ENCODE results near the gene RNF31. TPM values are rescaled to one million over a fixed set of nuclear protein-coding genes. Genes with fewer than 3 reads are reported as not detected.
A peak's percentile ranks its signal among the peaks of the same experiment; 100 is the strongest.

Gene RNF31
- polyA plus RNA-seq, 1 donor, result 39.1 TPM

DNA sequence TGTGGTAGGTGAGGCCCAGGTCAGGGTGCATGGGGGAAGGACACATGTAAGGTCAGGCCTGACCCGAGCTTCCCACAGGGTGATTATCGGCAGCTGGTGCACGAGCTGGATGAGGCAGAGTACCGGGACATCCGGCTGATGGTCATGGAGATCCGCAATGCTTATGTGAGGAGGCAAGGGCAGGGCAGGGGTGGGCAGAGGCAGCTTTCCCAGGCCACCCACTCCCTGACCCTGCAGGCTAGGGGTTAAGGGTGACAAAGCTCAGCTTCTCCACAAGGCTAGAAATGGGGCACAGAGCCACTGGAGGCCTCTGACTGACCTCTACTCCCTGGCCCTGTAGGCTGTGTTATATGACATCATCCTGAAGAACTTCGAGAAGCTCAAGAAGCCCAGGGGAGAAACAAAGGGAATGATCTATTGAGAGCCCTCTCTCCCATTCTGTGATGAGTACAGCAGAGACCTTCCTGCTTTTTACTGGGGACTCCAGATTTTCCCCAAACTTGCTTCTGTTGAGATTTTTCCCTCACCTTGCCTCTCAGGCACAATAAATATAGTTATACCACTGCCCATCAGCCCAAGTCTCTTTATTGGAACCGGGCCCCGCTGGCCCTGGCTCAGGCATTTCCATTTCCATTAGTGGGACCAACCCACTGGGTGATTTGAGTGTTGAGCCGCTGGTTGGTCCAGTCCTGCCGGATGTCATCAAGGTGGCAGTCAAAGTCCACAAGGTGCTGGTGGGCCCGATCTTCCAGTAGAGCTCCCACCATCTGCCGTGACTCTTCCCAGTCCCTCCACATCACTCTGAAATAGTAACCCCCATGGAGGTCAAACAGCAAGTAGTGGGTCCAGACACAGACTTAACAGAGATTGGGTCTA is 8.7 kb upstream of the RNF31 start:
- no peak for DNase-seq
- no peaks in the 10 kb centered on the region for H3K27me3 ChIP-seq (ENCODE audit: control insufficient read depth, insufficient read depth, low read length)
- peaks cover 32% of the 10 kb centered on the region for H3K36me3 ChIP-seq (ENCODE audit: control insufficient read depth, insufficient read depth, low read length)
- no peak overlapping the region for H3K27ac ChIP-seq (ENCODE audit: low read length)
- WGBS (ENCODE audit: insufficient coverage, low lambda C conversion rate), result no CpG with 5 or more reads among the region's 13 CpGs
- H3K4me3 ChIP-seq (ENCODE audit: low read length), result no peak overlapping the region
- H3K4me1 ChIP-seq (ENCODE audit: control insufficient read depth, insufficient read depth, low read length), result peaks cover 48% of the 10 kb centered on the region
- no peaks in the 10 kb centered on the region for H3K9me3 ChIP-seq (ENCODE audit: control insufficient read depth, low read depth, low read length)

DNA sequence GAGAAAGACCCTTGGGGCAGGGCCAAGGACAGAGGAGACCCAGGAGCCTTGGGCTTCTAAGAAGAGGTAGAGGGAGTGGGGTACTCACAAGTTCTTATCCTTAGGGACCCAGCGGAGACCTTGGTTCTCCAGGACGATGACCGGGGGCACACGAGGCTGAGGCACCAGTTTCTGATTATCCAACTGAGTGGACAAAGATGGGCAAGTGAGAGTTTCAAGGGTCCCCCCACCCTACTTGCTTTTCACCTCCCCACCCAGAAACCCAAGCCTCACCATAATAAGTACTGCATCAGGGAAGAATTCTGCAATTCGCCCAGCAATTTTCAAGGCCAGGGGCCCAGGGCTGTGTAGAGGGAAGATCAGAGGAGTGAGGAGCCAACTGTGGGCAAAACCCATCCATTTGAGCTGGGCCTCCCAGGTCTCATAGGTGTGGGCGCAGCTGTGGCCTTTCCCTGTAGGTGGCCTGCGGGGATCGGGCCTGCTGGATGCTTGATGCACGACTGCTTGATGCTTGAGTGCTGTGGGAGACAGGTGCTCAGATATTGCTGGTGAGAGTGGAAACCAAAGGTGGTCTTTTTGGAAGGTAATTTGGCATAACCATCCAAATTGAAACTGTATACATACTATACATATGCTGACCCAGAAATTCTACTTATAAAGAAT is 7.9 kb upstream of the RNF31 start:
- Histone ChIP-seq H3K9me3 (ENCODE audit: control insufficient read depth, low read depth, low read length) (no peaks in the 10 kb centered on the region), H3K27ac (ENCODE audit: low read length) (no peak overlapping the region), H3K36me3 (ENCODE audit: control insufficient read depth, insufficient read depth, low read length) (peaks cover 38% of the 10 kb centered on the region), H3K27me3 (ENCODE audit: control insufficient read depth, insufficient read depth, low read length) (no peaks in the 10 kb centered on the region), H3K4me1 (ENCODE audit: control insufficient read depth, insufficient read depth, low read length) (peaks cover 52% of the 10 kb centered on the region), H3K4me3 (ENCODE audit: low read length) (no peak overlapping the region)
- DNase-seq, result no peak
- WGBS (ENCODE audit: insufficient coverage, low lambda C conversion rate), result no CpG with 5 or more reads among the region's 9 CpGs

- WGBS (ENCODE audit: insufficient coverage, low lambda C conversion rate), result no CpG with 5 or more reads among the region's 65 CpGs
- peaks cover 62% of the 10 kb centered on the region for H3K4me1 ChIP-seq (ENCODE audit: control insufficient read depth, insufficient read depth, low read length)
Observed at GRCh38 chr14:24141097-24141880, 6.0 kb upstream of the RNF31 start, which contains the start of gene EMC9. Gene EMC9, minus strand, starts transcription at chr14:24141591. Its CDS starts 287 bp downstream, at chr14:24141304.

DNA sequence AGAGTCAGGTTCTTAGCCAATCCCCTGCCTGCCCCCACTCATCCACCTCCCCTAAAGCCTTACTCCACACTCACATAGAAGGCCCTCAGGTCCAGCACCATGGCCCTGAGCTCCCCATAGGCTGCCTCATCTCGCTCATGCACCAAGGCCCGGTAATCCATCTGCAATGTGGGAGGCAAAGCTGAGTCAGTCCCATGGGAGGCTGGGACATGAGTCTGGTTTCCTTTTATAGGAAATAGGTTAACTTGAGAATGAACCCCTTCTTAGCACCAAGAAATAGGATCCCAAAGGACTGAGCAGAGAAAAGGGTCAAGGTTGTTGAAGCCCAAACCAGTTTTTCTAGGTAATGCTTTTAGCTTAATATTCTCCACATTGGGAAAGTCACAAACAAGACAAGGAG is 3.8 kb upstream of the RNF31 start:
- H3K27ac ChIP-seq (ENCODE audit: low read length), result no peak overlapping the region
- peaks cover 52% of the 10 kb centered on the region for H3K4me1 ChIP-seq (ENCODE audit: control insufficient read depth, insufficient read depth, low read length)

More at GRCh38 chr14:24141097-24141880, 6.0 kb upstream of the RNF31 start, which contains the start of gene EMC9:
- H3K9me3 ChIP-seq (ENCODE audit: control insufficient read depth, low read depth, low read length), result no peaks in the 10 kb centered on the region
- H3K36me3 ChIP-seq (ENCODE audit: control insufficient read depth, insufficient read depth, low read length), result peaks cover 40% of the 10 kb centered on the region
- DNase-seq, result peak; percentile 99 to 100
- H3K27me3 ChIP-seq (ENCODE audit: control insufficient read depth, insufficient read depth, low read length), result no peaks in the 10 kb centered on the region
- H3K27ac ChIP-seq (ENCODE audit: low read length), result peak within 1 kb of the TSS; percentile 95
- H3K4me3 ChIP-seq (ENCODE audit: low read length), result peak within 1 kb of the TSS; percentile 91

DNA sequence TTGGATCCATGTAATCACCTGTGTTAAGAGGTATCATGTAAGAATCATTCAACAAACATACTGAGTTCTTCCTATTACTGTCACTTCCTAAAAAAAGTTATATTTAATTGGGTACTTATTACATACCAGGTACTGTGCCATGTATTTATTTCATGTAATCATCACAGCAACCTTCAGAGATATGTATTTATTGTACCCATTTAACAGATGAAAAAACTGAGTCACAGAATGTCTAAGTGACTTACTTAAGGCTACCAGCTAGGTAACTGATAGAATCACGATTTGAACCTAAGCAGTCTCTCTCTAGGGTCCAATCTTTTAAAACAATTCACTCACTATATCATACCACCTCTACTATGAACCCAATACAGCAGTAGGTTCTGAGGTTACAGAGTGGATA is 2.8 kb upstream of the RNF31 start:
- no CpG with 5 or more reads among the region's 1 CpG for WGBS (ENCODE audit: insufficient coverage, low lambda C conversion rate)

More for the DNA sequence above, 3.8 kb upstream of the RNF31 start:
- H3K4me3 ChIP-seq (ENCODE audit: low read length), result no peak overlapping the region
- H3K36me3 ChIP-seq (ENCODE audit: control insufficient read depth, insufficient read depth, low read length), result peaks cover 28% of the 10 kb centered on the region
- DNase-seq, result no peak
- H3K9me3 ChIP-seq (ENCODE audit: control insufficient read depth, low read depth, low read length), result no peaks in the 10 kb centered on the region
- no peaks in the 10 kb centered on the region for H3K27me3 ChIP-seq (ENCODE audit: control insufficient read depth, insufficient read depth, low read length)
- no CpG with 5 or more reads among the region's 2 CpGs for WGBS (ENCODE audit: insufficient coverage, low lambda C conversion rate)

DNA sequence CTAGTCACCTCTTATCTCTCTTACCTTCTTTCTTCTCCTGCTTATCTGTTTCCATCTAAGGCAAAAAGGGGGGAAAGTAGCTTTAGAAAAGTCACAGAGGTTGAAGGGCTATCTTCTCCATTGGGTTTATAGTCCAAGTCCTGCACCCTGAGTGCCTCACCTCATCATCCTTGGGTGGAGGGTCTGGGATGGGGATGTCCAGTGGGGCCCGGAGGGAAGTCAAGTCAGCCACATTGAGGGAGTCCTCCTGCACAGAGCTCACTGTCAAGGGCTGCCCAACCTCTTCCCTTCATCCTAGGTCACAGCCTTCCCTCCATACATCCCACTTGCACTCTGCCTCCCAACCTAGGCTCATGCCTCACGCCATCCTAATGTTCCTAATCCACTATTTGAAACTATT is 2.1 kb upstream of the RNF31 start:
- Histone ChIP-seq H3K36me3 (ENCODE audit: control insufficient read depth, insufficient read depth, low read length) (peaks cover 30% of the 10 kb centered on the region), H3K27me3 (ENCODE audit: control insufficient read depth, insufficient read depth, low read length) (no peaks in the 10 kb centered on the region), H3K4me3 (ENCODE audit: low read length) (peak overlapping the region; percentile 83), H3K9me3 (ENCODE audit: control insufficient read depth, low read depth, low read length) (no peaks in the 10 kb centered on the region), H3K27ac (ENCODE audit: low read length) (peak overlapping the region; percentile 88), H3K4me1 (ENCODE audit: control insufficient read depth, insufficient read depth, low read length) (peaks cover 43% of the 10 kb centered on the region)
- no peak for DNase-seq
- no CpG with 5 or more reads among the region's 2 CpGs for WGBS (ENCODE audit: insufficient coverage, low lambda C conversion rate)

More for the DNA sequence above, 2.8 kb upstream of the RNF31 start:
- H3K4me1 ChIP-seq (ENCODE audit: control insufficient read depth, insufficient read depth, low read length), result peaks cover 46% of the 10 kb centered on the region
- DNase-seq, result no peak
- H3K27me3 ChIP-seq (ENCODE audit: control insufficient read depth, insufficient read depth, low read length), result no peaks in the 10 kb centered on the region
- no peak overlapping the region for H3K27ac ChIP-seq (ENCODE audit: low read length)
- H3K9me3 ChIP-seq (ENCODE audit: control insufficient read depth, low read depth, low read length), result no peaks in the 10 kb centered on the region
- H3K36me3 ChIP-seq (ENCODE audit: control insufficient read depth, insufficient read depth, low read length), result peaks cover 26% of the 10 kb centered on the region
- no peak overlapping the region for H3K4me3 ChIP-seq (ENCODE audit: low read length)

DNA sequence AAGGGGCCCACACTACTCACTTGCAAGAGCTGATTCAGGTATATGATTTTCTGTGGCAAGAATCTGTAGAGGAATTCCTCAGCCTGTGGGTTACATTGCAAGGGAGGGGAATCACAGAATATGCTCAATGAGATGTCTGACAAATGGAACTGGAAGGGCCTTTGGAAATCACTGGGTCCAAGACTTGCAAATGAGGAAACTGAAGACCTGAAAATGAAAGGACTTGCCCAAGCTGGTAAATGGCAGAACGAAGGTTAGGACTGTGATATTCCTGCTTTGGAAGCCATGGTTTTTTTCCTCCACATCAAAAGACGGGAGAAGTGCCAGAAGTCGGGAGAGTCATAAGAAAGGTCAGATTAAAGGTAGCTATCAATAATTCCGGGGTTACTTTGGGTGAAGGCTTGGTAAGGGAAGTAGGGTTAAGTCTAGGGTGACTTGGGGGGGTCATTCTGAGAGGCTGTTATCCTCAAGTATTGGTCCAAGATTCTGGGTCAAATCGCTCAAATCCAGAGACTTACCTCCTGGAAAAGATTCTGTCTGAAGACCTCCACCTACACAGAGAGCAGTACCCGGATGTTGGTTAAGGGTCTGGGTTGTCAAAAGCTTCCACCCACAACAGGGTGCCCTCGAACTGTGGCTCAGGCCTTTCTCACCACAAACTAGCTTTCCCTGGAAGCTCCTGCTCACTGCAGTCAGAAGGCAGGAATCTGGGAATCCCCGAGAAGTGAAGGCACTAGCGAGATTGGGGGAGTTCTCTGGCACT is 1.4 kb upstream of the RNF31 start:
- no CpG with 5 or more reads among the region's 9 CpGs for WGBS (ENCODE audit: insufficient coverage, low lambda C conversion rate)
- no peak for DNase-seq

DNA sequence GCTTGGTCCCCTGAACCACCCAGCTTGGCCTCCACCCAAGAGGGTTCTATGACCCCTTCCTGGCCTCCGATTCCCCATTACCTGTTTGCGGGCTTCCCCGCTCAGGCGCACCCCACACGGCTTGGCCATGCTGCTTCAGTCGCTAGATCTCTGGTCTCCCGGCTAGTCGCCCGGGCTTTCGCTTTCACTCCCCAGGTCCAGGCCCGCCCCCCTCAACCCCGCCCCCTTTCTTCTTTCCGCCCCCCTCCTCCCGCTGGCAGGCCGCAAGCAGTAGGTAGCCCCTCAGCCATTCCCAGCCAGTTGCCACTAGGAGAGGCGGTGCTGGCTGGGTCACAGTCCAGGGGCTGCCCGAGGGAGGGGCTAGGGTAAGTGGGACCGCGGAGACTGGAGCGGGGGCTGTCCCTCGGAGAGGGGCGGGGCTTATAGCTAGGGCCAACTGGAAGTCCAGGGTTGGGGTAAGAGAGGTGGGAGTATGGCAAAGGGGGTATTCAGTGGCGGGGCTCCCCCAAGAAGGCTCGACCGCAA is 783 bp upstream of the RNF31 start, which contains the start of gene PSME2:
PSME2 (minus strand) TSS at position 158 of the 525 bp plus-strand sequence; CDS start at position 129, 29 bp downstream.
- no peaks in the 10 kb centered on the region for H3K9me3 ChIP-seq (ENCODE audit: control insufficient read depth, low read depth, low read length)
- H3K4me1 ChIP-seq (ENCODE audit: control insufficient read depth, insufficient read depth, low read length), result peaks cover 43% of the 10 kb centered on the region
- peak; percentile 97 to 99 for DNase-seq
- peaks cover 43% of the 10 kb centered on the region for H3K36me3 ChIP-seq (ENCODE audit: control insufficient read depth, insufficient read depth, low read length)
- H3K27me3 ChIP-seq (ENCODE audit: control insufficient read depth, insufficient read depth, low read length), result no peaks in the 10 kb centered on the region
- H3K27ac ChIP-seq (ENCODE audit: low read length), result peak within 1 kb of the TSS; percentile 88
- H3K4me3 ChIP-seq (ENCODE audit: low read length), result peak within 1 kb of the TSS; percentile 83
- 0% methylated on average over 3 of the region's 25 CpGs for WGBS (ENCODE audit: insufficient coverage, low lambda C conversion rate)

More for the DNA sequence above, 1.4 kb upstream of the RNF31 start:
- peaks cover 37% of the 10 kb centered on the region for H3K36me3 ChIP-seq (ENCODE audit: control insufficient read depth, insufficient read depth, low read length)
- H3K9me3 ChIP-seq (ENCODE audit: control insufficient read depth, low read depth, low read length), result no peaks in the 10 kb centered on the region
- peaks cover 43% of the 10 kb centered on the region for H3K4me1 ChIP-seq (ENCODE audit: control insufficient read depth, insufficient read depth, low read length)
- H3K27ac ChIP-seq (ENCODE audit: low read length), result peak overlapping the region; percentile 88
- H3K27me3 ChIP-seq (ENCODE audit: control insufficient read depth, insufficient read depth, low read length), result no peaks in the 10 kb centered on the region
- peak overlapping the region; percentile 83 for H3K4me3 ChIP-seq (ENCODE audit: low read length)

- no peak overlapping the region for H3K27ac ChIP-seq (ENCODE audit: low read length)
- no peaks in the 10 kb centered on the region for H3K9me3 ChIP-seq (ENCODE audit: control insufficient read depth, low read depth, low read length)
- H3K4me1 ChIP-seq (ENCODE audit: control insufficient read depth, insufficient read depth, low read length), result peaks cover 36% of the 10 kb centered on the region
- H3K4me3 ChIP-seq (ENCODE audit: low read length), result peak overlapping the region; percentile 83
- DNase-seq, result no peak
- WGBS (ENCODE audit: insufficient coverage, low lambda C conversion rate), result no CpG with 5 or more reads among the region's 29 CpGs
- no peaks in the 10 kb centered on the region for H3K27me3 ChIP-seq (ENCODE audit: control insufficient read depth, insufficient read depth, low read length)
- peaks cover 56% of the 10 kb centered on the region for H3K36me3 ChIP-seq (ENCODE audit: control insufficient read depth, insufficient read depth, low read length)
Observed at GRCh38 chr14:24147761-24148428, 597 bp downstream of the RNF31 start.
